GM21723 (cell line): ENCODE measurements around the gene DDC.

Experiments
- ATAC-seq: cut with Tn5 transposase; IDR thresholded peaks from one replicate; pipeline ENCODE4 v1.9.1; 2021; ENCODE audit warnings: mild to moderate bottlenecking, moderate library complexity; ENCODE audit not compliant: unreplicated experiment

The DDC gene

DNA sequence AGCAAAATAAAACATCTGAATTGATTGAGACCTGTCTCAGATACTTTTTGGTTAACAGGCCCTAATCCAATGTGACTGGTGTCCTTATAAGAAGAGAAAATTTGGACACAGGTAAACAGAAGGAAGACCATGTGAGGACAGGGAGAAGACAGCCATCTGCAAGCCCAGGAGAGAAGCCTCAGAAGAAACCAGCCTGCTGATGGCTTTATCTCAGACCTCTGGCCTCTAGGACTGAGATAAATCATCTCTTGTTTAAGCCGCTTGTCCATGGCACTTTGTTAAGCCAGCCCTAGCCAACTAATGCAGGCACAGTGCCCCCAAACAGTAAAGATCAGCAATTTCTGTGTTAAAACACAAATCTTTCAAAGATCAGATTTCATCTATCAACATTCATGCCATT, 73.3 kb downstream of the DDC start:
- no peak for ATAC-seq

- ATAC-seq = no peak
Observed at GRCh38 chr7:50491209-50491608, 74.0 kb downstream of the DDC start.

- no peak for ATAC-seq
Observed at GRCh38 chr7:50488379-50488778, 76.8 kb downstream of the DDC start.

DNA sequence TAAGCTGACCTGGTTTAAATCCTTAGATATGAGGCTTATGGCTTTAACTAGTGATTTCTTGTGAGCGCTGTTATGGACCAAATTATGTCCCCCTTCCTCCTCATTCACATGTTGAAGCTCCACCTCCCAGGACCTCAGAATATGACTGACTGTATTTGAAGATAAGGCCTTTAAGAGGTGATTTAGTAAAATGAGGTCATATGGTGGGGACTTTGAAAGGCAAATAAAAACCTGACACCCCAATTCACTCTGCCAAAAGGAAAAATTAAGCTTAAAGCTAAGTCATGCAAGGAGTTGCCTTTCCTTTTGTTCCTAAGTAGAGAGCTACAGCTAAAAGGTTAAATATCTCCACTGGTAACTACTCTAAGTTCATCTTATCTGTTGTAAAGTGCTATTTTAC, 78.7 kb downstream of the DDC start:
- no peak for ATAC-seq

DNA sequence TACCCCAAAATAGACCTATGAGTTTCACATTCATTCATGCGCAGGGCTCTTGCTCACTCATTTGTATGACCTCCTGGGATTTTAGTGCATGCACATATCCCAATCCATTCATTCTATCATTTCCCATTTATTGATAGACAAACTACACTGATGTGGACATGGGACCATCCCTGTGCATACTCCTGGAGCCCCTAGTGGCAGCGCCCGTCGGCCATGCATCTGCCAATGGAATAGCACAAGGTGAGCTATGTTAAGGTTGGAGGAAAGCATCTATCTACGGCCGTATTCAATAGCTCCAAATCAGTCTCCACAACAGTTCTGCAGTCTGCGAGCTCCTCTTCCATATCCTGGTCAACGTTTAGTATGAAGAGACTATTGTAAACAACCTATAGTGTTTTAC, 83.3 kb downstream of the DDC start:
- no peak for ATAC-seq

- no peak for ATAC-seq
Observed at GRCh38 chr7:50480797-50481196, 84.4 kb downstream of the DDC start.

- ATAC-seq = no peak
Observed at GRCh38 chr7:50479743-50480517, 85.3 kb downstream of the DDC start.

DNA sequence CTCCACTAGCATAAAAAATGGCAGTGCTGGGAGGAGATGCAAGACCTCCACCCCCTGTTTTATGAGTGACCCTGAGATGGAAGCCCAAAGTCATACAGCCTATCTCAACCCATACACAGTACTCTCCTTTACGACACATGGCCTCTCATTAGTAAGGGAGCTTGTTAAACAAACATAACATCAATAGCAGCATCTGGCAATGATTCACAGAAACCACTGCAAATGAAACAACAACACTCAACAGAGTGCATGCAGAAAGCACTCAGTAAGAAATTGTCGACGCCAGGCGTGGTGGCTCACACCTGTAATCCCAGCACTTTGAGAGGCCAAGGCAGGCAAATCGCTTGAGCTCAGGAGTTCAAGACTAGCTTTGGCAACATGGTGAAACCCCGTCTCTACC, 87.6 kb downstream of the DDC start:
- ATAC-seq = no peak

- ATAC-seq = no peak
Observed at GRCh38 chr7:50476953-50477625, 88.1 kb downstream of the DDC start.

GRCh38 chr7:50475340-50475739, 89.9 kb downstream of the DDC start:
- ATAC-seq = peak; percentile 57

DNA sequence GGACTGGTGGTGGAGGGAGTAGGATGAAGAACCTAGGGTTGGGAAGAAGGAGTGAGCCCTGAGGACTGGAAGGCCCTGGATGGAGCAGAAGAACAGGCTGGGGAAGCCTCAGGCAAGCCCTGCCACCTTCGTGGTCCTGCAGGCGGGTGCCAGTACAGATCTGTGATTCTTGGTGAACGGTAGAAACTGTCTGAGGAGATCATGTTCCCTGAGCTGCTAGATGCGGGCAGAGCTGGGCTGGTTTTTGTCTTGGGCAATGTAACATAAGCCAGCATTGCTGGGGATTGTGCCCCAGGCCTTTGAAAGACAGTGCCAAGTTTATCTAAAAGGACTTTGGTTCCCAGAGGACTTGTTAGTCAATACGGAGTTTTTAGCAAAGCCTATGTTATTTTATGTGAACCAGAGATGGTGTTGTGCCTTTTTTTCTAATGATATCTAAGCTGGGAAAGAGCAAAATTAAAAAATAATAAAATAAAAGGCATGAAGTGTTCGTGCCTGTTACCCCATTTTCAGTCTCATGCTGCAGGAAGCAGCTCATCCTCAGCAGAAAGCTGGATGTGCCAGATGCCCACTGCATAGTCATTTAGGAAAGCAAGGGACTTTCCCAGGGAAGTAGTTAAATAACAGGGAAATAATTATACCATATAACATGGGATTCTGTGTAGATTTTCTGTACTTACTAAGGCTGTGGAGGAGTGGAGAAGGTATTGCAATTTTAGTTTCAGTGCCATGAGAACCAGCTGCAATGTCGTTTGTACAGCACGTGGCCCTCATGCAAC, 90.6 kb downstream of the DDC start:
- no peak for ATAC-seq

DNA sequence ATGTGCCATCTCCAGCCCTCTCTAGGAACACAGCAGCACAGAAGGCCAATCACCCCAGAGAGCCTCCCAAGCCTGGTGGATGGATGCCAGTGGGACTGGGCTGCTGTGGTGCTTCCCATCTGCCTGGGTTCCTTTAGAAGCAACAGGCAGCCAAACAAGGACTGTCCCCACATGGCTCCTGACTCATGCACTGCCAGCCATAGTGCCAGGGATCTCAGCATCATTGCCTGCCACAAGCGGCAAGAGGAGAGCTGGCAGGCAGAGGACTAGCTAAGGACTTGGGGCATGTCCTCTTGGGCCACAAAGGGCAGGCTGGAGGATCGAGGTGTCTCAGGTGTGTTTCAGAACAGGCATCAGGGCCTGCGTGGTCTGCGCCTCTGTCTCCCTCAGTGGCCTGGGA, 91.7 kb downstream of the DDC start:
- no peak for ATAC-seq

DNA sequence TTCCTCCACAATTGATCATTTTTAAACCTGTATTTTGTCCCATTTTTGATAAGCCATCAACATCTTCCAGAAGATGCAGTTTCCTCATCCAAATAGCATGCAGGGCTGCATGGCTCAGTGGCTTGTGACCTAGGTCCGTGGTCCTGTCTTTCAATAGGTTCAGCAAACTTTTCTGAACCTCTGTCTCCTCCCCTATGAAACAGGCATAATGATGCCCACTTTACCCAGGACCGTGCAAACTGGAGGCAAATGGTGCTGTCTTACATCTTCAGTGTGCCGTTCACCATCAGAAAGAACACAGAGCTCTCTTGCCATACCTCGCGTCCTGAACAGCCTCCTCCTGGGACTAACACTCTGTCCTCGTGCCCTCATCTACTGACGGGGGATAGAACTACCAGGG, 92.8 kb downstream of the DDC start:
- ATAC-seq = no peak

- no peak for ATAC-seq
Observed at GRCh38 chr7:50471970-50472369, 93.2 kb downstream of the DDC start.

DNA sequence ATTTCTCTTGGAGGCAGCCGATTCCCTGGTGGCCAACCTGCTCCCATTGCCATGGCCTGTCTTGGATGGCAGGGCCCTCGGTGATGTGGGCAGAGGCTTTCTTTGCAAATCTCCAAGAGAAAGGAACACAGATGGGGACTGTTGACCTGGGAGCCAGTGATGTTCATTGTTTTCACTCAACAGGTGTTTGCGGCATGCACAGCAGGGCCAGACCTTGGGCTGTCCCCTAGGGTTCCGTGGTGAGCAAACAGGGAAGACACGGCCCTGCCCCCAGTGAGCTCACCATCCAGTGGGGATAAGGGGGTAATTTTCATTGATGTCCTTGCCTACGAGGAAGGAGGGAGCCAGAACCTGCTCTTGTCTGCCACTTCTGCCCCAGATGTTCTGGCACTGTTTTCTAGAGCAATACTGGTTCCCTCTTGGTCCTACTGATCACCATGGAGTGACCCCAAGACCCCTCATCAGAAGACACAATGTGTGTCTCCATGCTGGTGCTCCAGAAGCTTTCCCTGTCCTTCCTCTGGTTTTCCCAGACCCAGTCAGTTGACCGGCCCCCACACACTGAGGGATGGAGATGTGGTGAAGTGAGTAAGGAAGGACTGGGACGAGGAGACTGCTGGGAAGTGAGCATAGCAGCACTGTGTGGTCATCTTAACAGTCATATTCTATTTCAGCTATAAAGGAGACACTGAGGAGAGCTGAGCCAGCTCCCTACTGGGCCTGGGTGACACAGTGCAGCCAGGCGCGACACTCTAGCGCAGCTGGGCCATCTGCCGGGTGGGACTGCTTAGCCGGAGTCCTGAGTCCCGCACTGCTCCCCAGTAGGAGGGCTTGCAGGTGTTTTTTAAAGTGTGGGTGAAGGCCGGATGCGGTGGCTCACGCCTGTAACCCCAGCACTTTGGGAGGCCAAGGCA, 94.7 kb downstream of the DDC start:
- ATAC-seq = no peak

DNA sequence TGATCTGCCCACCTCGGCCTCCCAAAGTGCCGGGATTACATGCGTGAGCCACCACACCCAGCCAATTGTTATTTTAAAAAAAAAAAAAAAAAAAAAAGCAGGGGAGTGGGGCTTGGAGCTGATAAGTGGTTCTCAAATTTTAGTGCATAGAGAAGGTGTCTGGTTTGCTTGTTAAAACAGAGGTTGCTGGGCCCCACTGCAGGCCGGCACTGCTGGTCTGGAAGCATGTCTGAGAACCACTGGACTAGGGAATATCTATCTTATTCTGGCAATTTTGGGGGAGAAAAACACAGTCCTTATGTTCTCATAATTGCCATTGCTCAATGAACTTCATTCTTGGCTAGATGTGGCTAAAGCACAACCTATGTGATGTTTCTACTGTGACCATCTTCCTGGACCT, 96.0 kb downstream of the DDC start:
- ATAC-seq = no peak

DNA sequence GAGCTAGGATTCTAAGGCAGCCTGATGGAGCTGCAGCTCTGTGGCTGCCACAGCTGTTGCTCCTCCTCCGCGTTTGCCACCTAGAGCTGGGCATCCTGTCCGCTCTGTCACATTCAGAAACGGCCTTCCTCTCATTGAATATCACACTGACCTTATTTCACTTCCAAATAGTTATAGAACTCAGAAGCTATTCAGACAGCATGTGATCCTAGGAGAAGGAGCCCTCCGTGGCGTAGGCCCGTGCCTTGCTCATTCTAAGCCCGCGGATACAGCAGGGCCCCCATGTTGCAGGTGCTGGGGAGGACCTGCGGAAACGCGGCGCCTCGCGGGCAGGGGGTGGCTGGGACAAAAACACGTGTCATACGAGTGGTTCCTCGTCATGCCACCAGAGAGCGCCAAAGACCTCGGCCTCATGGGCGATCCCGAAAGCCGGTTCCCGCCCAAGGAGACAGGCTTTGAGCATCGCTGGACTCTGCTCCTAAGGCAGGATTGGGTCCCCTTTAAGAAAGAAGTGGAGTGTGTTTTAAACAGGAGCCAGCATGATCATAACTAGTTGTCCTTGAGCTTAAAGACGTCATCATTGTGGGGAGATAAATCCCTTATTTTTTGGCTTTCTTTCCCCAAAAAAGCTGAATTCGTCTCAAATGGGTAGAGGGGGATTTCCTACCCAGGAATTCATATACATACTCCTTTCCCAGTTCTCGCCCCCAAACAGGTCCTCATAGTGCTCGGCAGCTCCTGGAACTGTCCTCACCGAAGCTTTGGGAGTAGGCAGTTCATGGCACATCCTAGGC, 97.2 kb downstream of the DDC start:
- ATAC-seq = peak; percentile 90

GRCh38 chr7:50466815-50467585, 98.2 kb downstream of the DDC start:
- ATAC-seq = no peak

DNA sequence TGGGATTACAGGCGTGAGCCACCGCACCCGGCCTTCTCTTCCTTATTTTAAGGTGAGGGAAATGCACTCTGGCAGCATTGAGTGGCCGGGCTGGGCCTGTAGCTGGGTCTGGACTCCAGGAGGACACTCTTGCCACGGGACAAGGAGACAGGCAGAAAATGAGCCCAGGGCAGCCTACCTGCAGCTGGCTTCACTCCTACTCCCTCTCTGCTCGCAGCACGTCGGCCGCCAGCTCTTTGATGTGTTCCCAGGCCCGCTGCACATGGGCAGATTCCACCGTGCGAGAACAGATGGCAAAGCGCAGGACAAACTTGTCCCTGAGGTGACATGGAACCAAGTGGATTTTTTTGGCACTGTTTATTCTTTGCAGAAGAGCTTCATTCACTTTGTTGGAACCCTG, 102.2 kb downstream of the DDC start:
- ATAC-seq = no peak
